ENCODE measurements around the gene VWC2. TPM values are rescaled to one million over a fixed set of nuclear protein-coding genes. Genes with fewer than 3 reads are reported as not detected.

Gene VWC2
- total RNA-seq, 1 experiment from 2014 or later, result not detected

DNA sequence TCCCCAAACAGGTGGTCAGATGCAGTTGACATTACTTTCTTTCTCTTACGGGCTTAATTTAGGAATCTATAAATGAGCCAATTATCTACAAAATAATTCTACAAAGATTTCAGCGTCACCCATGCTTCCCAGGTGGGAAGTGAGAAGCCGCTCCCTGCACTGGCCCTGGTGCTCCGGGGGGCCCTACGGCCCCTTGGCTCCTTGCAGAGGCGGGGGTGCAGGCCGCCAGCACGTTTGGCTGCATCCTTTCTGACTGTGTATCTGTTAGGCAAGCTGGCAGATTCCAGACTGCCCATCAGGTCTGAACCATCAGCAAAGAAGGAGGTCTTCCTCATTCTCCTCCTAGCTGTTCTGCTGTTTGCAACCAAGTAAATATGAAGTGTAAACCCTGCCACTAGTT lies 16.3 kb downstream of the VWC2 start:
- CTCF ChIA-PET, result no interaction called here
- BruUV-seq (replicated peaks), result no TSS peak
- in situ Hi-C loops (cut with HindIII; ENCODE audit: low pct_unique_long_range_greater_than_20kb, low sequenced_read_pairs), result no loop called here

DNA sequence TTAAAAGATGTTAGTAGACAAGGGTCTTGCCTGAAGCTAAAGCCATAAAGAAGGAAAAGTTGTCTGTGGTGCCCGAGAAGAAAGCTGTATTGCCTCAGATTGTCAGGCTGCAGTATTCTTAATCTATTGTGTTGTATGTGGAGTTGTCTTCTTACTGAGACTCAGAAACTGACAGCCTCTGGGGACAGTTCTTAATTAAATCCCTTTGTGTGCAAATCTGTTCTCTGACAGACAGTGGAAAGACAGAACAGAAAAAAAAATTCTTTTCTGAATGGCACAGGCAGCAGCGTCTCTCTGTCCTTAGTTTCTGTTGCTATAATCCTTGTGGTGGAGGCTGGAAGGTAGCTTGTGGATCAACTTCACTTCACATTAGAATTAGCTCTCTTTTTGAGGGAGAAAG lies 16.8 kb downstream of the VWC2 start:
- Histone ChIP-seq H3K27ac (ENCODE audit: low read length) (no peak overlapping the region), H3K36me3 (ENCODE audit: control insufficient read depth, insufficient read depth, low read length) (no peaks in the 10 kb centered on the region), H3K4me1 (ENCODE audit: control insufficient read depth, insufficient read depth, low read length) (no peaks in the 10 kb centered on the region), H3K4me3 (ENCODE audit: low read depth in 2 of 2, low read length in 2 of 2) (no peak overlapping the region), H3K9me3 (ENCODE audit: control insufficient read depth, insufficient read depth, low read depth, low read length) (no peaks in the 10 kb centered on the region), H3K27me3 (ENCODE audit: control insufficient read depth, insufficient read depth, low read length) (no peaks in the 10 kb centered on the region)
- ATAC-seq (no peak), DNase-seq (ENCODE audit: low read depth, low spot score) (no peak)
- in situ Hi-C loops (cut with HindIII; ENCODE audit: low pct_unique_long_range_greater_than_20kb, low sequenced_read_pairs), result no loop called here
- CTCF ChIA-PET, result no interaction called here
- TF ChIP-seq, protein P1, sequence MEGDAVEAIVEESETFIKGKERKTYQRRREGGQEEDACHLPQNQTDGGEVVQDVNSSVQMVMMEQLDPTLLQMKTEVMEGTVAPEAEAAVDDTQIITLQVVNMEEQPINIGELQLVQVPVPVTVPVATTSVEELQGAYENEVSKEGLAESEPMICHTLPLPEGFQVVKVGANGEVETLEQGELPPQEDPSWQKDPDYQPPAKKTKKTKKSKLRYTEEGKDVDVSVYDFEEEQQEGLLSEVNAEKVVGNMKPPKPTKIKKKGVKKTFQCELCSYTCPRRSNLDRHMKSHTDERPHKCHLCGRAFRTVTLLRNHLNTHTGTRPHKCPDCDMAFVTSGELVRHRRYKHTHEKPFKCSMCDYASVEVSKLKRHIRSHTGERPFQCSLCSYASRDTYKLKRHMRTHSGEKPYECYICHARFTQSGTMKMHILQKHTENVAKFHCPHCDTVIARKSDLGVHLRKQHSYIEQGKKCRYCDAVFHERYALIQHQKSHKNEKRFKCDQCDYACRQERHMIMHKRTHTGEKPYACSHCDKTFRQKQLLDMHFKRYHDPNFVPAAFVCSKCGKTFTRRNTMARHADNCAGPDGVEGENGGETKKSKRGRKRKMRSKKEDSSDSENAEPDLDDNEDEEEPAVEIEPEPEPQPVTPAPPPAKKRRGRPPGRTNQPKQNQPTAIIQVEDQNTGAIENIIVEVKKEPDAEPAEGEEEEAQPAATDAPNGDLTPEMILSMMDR (IDR thresholded peaks at IDR 0.05), result no peak
- TF ChIP-seq, protein P2, sequence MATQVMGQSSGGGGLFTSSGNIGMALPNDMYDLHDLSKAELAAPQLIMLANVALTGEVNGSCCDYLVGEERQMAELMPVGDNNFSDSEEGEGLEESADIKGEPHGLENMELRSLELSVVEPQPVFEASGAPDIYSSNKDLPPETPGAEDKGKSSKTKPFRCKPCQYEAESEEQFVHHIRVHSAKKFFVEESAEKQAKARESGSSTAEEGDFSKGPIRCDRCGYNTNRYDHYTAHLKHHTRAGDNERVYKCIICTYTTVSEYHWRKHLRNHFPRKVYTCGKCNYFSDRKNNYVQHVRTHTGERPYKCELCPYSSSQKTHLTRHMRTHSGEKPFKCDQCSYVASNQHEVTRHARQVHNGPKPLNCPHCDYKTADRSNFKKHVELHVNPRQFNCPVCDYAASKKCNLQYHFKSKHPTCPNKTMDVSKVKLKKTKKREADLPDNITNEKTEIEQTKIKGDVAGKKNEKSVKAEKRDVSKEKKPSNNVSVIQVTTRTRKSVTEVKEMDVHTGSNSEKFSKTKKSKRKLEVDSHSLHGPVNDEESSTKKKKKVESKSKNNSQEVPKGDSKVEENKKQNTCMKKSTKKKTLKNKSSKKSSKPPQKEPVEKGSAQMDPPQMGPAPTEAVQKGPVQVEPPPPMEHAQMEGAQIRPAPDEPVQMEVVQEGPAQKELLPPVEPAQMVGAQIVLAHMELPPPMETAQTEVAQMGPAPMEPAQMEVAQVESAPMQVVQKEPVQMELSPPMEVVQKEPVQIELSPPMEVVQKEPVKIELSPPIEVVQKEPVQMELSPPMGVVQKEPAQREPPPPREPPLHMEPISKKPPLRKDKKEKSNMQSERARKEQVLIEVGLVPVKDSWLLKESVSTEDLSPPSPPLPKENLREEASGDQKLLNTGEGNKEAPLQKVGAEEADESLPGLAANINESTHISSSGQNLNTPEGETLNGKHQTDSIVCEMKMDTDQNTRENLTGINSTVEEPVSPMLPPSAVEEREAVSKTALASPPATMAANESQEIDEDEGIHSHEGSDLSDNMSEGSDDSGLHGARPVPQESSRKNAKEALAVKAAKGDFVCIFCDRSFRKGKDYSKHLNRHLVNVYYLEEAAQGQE (IDR thresholded peaks at IDR 0.05; ENCODE audit: insufficient read depth in 1 of 2, low read depth in 2 of 2, low read length in 1 of 2), result no peak
- TF ChIP-seq POLR2AphosphoS5 (IDR thresholded peaks at IDR 0.05; ENCODE audit: low read depth, low read length) (no peak), SIN3A (IDR thresholded peaks at IDR 0.05; ENCODE audit: borderline replicate concordance, insufficient read depth, low read depth, low read length) (no peak), TCF7L2 (IDR thresholded peaks at IDR 0.05; ENCODE audit: low read depth, low read length) (no peak)
- POLR2A ChIA-PET, result no interaction called here
- intact Hi-C loops (cut with micrococcal nuclease; ENCODE audit: unreplicated experiment), result no loop called here
- BruUV-seq (replicated peaks), result no TSS peak

More for the DNA sequence above, 16.3 kb downstream of the VWC2 start:
- intact Hi-C loops (cut with micrococcal nuclease; ENCODE audit: unreplicated experiment), result no loop called here
- no peak for TF ChIP-seq TCF7L2 (IDR thresholded peaks at IDR 0.05; ENCODE audit: low read depth, low read length)
- no peak for TF ChIP-seq POLR2AphosphoS5 (IDR thresholded peaks at IDR 0.05; ENCODE audit: low read depth, low read length)
- TF ChIP-seq SIN3A (IDR thresholded peaks at IDR 0.05; ENCODE audit: borderline replicate concordance, insufficient read depth, low read depth, low read length), result no peak
- TF ChIP-seq, protein P2 (IDR thresholded peaks at IDR 0.05; ENCODE audit: insufficient read depth in 1 of 2, low read depth in 2 of 2, low read length in 1 of 2), result no peak
- TF ChIP-seq, protein P1 (IDR thresholded peaks at IDR 0.05), result no peak
- no peaks in the 10 kb centered on the region for H3K36me3 ChIP-seq (ENCODE audit: control insufficient read depth, insufficient read depth, low read length)
- no peaks in the 10 kb centered on the region for H3K9me3 ChIP-seq (ENCODE audit: control insufficient read depth, insufficient read depth, low read depth, low read length)
- H3K4me1 ChIP-seq (ENCODE audit: control insufficient read depth, insufficient read depth, low read length), result no peaks in the 10 kb centered on the region
- H3K27me3 ChIP-seq (ENCODE audit: control insufficient read depth, insufficient read depth, low read length), result no peaks in the 10 kb centered on the region
- ATAC-seq, result no peak
- no peak for DNase-seq (ENCODE audit: low read depth, low spot score)
- H3K4me3 ChIP-seq (ENCODE audit: low read depth in 2 of 2, low read length in 2 of 2), result no peak overlapping the region
- POLR2A ChIA-PET, result no interaction called here
- H3K27ac ChIP-seq (ENCODE audit: low read length), result no peak overlapping the region
